ENCODE measurements around the gene NUDT4B.
"Not testable (repeated sequence)": the region's sequence is repeated elsewhere in the genome, so short reads cannot be mapped to it uniquely, and the experiment has no call there.

The NUDT4B gene

DNA sequence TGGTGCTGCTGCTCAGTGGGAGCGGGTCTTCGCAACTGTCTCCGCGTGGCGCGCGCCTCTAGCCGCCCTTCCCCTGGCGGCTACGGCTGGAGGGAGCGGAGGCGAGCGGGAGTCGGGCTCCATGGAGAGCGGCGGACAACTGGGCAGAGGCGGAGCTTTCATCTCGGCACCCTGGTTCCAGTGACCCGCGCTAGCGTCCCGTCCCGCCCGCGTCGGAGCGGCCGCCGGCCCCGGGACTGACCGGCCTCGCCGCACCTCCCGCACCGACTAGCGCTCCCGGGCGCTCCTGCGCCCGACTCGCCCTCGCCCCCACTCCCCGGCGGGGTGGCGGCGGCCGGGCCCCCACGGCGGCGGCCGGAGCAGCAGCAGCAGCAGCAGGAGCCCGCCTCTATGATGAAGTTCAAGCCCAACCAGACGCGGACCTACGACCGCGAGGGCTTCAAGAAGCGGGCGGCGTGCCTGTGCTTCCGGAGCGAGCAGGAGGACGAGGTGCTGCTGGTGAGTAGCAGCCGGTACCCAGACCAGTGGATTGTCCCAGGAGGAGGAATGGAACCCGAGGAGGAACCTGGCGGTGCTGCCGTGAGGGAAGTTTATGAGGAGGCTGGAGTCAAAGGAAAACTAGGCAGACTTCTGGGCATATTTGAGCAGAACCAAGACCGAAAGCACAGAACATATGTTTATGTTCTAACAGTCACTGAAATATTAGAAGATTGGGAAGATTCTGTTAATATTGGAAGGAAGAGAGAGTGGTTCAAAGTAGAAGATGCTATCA lies at the start of gene NUDT4B:
NUDT4B (plus strand) TSS at position 212 of the 772 bp plus-strand sequence; CDS start at position 391, 179 bp downstream.
- POLR2A ChIA-PET (ENCODE audit: low non-redundant PET), result not testable (repeated sequence)

GRCh38 chr1:148699357-148699756 lies 49.2 kb upstream of the NUDT4B start:
- CTCF ChIA-PET; DNase-seq (ENCODE audit: low spot score); H3K27ac ChIP-seq; POLR2A ChIA-PET (ENCODE audit: low non-redundant PET): not testable (repeated sequence)

More for the DNA sequence above, at the start of gene NUDT4B:
- H3K27ac ChIP-seq; DNase-seq (ENCODE audit: low spot score); CTCF ChIA-PET: not testable (repeated sequence)

GRCh38 chr1:148702242-148702641 lies 46.3 kb upstream of the NUDT4B start:
- H3K27ac ChIP-seq; DNase-seq (ENCODE audit: low spot score); POLR2A ChIA-PET (ENCODE audit: low non-redundant PET); CTCF ChIA-PET: not testable (repeated sequence)

- CTCF ChIA-PET; H3K27ac ChIP-seq; POLR2A ChIA-PET (ENCODE audit: low non-redundant PET); DNase-seq (ENCODE audit: low spot score): not testable (repeated sequence)
These were observed 44.5 kb upstream of the NUDT4B start for GRCh38 chr1:148703973-148704591.

DNA sequence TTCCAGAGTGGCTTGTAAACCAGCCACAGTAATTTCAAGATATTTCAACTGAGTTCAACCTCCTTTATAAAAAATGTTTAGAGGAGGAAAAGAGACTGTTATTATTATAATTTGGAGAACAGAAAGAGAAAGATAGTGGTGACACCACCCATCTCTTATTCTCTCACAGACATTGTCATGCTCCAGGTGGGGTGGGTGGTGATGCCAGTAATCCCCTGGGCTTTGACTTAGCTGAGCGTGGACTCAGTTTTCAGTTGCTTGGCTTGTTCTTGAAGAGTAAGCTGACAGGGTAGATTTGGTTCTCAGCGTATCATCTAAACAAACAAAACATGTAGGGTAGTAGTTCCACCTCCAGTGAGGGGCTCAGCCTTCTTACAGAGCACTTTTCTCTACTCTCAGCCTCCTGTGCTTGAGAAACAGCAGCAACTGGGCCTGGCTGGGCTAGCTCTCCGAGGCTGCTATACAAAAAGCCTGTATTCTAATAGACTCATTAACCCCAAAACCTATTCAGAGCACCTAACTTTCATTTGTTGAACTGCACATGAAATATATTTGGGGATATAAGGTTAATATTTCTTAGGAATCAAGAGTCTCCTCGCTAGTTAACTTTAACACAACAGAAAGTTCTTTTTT lies 43.1 kb upstream of the NUDT4B start:
- H3K27ac ChIP-seq; POLR2A ChIA-PET (ENCODE audit: low non-redundant PET); DNase-seq (ENCODE audit: low spot score); CTCF ChIA-PET: not testable (repeated sequence)

- CTCF ChIA-PET, result not testable (repeated sequence)
These were observed 39.7 kb upstream of the NUDT4B start for GRCh38 chr1:148708779-148709333.

DNA sequence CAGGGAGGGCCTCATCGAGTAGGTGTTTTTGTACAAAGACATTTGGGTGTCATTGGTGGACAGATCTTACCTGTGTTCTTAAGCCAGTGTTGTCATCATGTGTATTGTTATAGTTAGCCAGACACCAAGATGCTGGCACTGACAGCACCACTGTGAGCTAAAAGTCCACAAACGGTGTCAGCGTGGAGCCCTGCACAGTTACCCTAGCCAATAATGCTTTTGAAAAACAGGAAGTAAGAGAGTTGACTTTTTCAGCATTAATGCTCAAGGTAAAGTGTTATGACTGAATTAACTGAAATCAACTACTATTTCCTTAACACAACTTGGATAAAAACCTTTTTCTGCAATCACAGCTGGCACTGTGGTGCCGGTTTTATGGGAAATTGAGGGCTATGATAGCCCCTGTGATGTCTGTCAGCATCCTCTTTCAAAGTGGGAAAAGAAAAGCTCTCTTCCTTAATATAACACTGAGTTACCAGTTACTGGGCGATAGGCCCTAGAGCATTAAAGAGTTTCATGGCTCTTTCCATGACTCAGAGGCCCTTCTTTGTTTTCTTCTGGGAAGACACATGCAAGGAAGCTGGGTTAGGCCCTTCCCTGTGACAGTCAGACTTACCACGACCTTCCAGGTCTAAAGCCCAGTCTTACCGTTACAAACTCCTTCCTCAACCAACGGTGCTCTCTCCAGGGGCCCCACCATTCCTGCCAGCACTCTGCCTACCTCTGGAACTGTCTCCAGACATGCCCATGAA lies 37.6 kb upstream of the NUDT4B start:
- DNase-seq (ENCODE audit: low spot score); H3K27ac ChIP-seq; POLR2A ChIA-PET (ENCODE audit: low non-redundant PET); CTCF ChIA-PET: not testable (repeated sequence)

More at GRCh38 chr1:148708779-148709333, 39.7 kb upstream of the NUDT4B start:
- POLR2A ChIA-PET (ENCODE audit: low non-redundant PET); DNase-seq (ENCODE audit: low spot score); H3K27ac ChIP-seq: not testable (repeated sequence)

DNA sequence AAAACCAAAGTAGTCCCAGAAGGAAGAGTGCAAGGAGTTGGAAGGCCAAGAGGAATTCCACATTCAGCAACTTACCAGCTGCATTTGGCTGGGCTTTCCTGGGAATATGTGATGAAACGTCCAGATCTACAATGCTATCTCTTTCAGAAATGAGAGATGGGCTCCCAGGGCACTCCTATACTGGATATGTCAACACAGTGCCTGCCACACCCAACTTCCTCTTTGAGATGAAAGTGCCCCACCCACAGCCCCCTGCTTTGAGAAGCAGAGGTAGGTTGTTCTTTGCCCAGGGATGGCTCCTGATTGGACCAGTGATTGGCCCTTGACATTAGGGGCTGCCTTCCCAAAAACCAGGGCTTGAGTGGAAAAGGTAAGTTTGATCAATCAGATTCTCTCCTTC lies 36.2 kb upstream of the NUDT4B start:
- H3K27ac ChIP-seq; DNase-seq (ENCODE audit: low spot score); CTCF ChIA-PET; POLR2A ChIA-PET (ENCODE audit: low non-redundant PET): not testable (repeated sequence)

- CTCF ChIA-PET, result not testable (repeated sequence)
These were observed 33.1 kb upstream of the NUDT4B start for GRCh38 chr1:148715518-148715917.

GRCh38 chr1:148716966-148717520 lies 31.5 kb upstream of the NUDT4B start:
- H3K27ac ChIP-seq; DNase-seq (ENCODE audit: low spot score); CTCF ChIA-PET; POLR2A ChIA-PET (ENCODE audit: low non-redundant PET): not testable (repeated sequence)

More at GRCh38 chr1:148715518-148715917, 33.1 kb upstream of the NUDT4B start:
- DNase-seq (ENCODE audit: low spot score); H3K27ac ChIP-seq; POLR2A ChIA-PET (ENCODE audit: low non-redundant PET): not testable (repeated sequence)

- DNase-seq (ENCODE audit: low spot score); POLR2A ChIA-PET (ENCODE audit: low non-redundant PET); CTCF ChIA-PET; H3K27ac ChIP-seq: not testable (repeated sequence)
These were observed 27.7 kb upstream of the NUDT4B start for GRCh38 chr1:148720918-148721317.

- CTCF ChIA-PET, result not testable (repeated sequence)
These were observed 25.8 kb upstream of the NUDT4B start for GRCh38 chr1:148722758-148723157.

GRCh38 chr1:148723515-148723914 lies 25.1 kb upstream of the NUDT4B start:
- CTCF ChIA-PET; H3K27ac ChIP-seq; POLR2A ChIA-PET (ENCODE audit: low non-redundant PET); DNase-seq (ENCODE audit: low spot score): not testable (repeated sequence)

More at GRCh38 chr1:148722758-148723157, 25.8 kb upstream of the NUDT4B start:
- DNase-seq (ENCODE audit: low spot score); H3K27ac ChIP-seq; POLR2A ChIA-PET (ENCODE audit: low non-redundant PET): not testable (repeated sequence)

- POLR2A ChIA-PET (ENCODE audit: low non-redundant PET); CTCF ChIA-PET: not testable (repeated sequence)
These were observed 23.7 kb upstream of the NUDT4B start for GRCh38 chr1:148724872-148725271.

DNA sequence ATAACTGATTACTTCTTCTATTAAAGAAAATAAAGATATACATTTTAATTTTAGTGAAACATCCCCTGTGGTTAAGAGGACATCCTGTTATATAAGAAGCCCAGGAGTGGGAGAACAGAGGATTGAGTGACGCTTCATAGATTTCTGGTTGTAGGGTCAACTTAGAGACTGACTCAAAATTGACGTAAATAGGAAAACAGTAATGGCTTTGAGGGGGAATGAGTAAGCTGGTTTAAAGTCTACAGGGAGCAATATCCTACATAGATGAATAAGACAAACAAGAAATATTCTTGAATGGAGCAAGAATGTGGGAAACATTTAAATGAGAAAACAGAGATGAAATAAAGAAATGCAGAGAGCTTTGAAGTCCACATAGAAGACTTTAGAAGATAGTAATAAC lies 20.7 kb upstream of the NUDT4B start:
- DNase-seq (ENCODE audit: low spot score); POLR2A ChIA-PET (ENCODE audit: low non-redundant PET); CTCF ChIA-PET; H3K27ac ChIP-seq: not testable (repeated sequence)

More at GRCh38 chr1:148724872-148725271, 23.7 kb upstream of the NUDT4B start:
- H3K27ac ChIP-seq; DNase-seq (ENCODE audit: low spot score): not testable (repeated sequence)

DNA sequence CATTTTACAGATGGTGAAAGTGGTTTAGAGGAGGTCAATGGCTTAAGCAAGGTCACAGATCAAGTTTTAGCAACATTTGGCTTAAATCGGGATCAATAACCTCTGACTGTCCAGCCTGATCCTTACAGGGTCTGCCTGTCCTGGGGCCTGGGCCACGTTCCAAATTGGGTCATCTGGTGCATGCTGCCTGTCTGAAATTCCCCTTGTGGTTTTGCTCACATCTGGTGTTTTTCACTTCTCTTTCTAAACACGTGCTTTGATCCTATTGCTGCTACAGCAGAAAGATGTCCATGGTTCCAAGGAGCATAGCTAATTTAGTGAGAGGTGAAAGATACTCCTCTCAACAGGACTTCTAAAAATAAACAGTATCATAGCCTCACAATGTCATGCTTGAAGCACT lies 19.4 kb upstream of the NUDT4B start:
- CTCF ChIA-PET; DNase-seq (ENCODE audit: low spot score); POLR2A ChIA-PET (ENCODE audit: low non-redundant PET); H3K27ac ChIP-seq: not testable (repeated sequence)

GRCh38 chr1:148729541-148729940 lies 19.0 kb upstream of the NUDT4B start:
- H3K27ac ChIP-seq; CTCF ChIA-PET; DNase-seq (ENCODE audit: low spot score); POLR2A ChIA-PET (ENCODE audit: low non-redundant PET): not testable (repeated sequence)

Measured in RWPE1 (cell line).